CD4-positive, alpha-beta memory T cell (primary cell): ENCODE data around the gene ADAMTSL1. TPM values are rescaled to one million over a fixed set of nuclear protein-coding genes. Genes with fewer than 3 reads are reported as not detected.

ENCODE experiments used
- CTCF ChIA-PET: fragments of 350-600 bp; sonication (Branson Sonifier 250); formaldehyde crosslinking; loops from one replicate; lab custom pipeline; 2021; ENCODE audit warnings: inconsistent platforms; ENCODE audit not compliant: partially characterized antibody; lab: Charles Lee
- POLR2A ChIA-PET: fragments of 350-600 bp; sonication (Branson Sonifier 250); formaldehyde crosslinking; loops from one replicate; lab custom pipeline; 2021; ENCODE audit not compliant: partially characterized antibody; lab: Charles Lee
- DNase-seq, 5 donors: peaks; one replicate each; pipeline versions ENCODE4 v3.0.0 to v3.0.0-alpha.2; 2020 to 2022; ENCODE audit warnings: mixed read lengths in 1 of 5
- H3K27ac ChIP-seq: one replicate; pipeline ENCODE4 v1.7.0; 2013; ENCODE audit warnings: low read depth, low read length
- H3K27me3 ChIP-seq: 2 replicates; pipeline ENCODE4 v1.7.0; 2013; ENCODE audit warnings: mild to moderate bottlenecking, low read length, moderate library complexity; ENCODE audit not compliant: insufficient read depth
- H3K36me3 ChIP-seq: 2 replicates; pipeline ENCODE4 v1.7.0; 2013; ENCODE audit warnings: mild to moderate bottlenecking, low read length, moderate library complexity; ENCODE audit not compliant: insufficient read depth
- H3K4me1 ChIP-seq: 2 replicates; pipeline ENCODE4 v1.7.0; 2013; ENCODE audit warnings: mild to moderate bottlenecking, low read length, moderate library complexity; ENCODE audit not compliant: insufficient read depth
- H3K4me3 ChIP-seq, 2 donors: one replicate each; pipeline ENCODE4 v1.7.0; 2013; ENCODE audit warnings: low read length in 2 of 2, mild to moderate bottlenecking in 1 of 2
- H3K9me3 ChIP-seq, 2 donors: one replicate each; pipeline ENCODE4 v1.7.0; 2013; ENCODE audit warnings: low read length in 2 of 2, control low read depth in 1 of 2; ENCODE audit not compliant: control insufficient read depth in 1 of 2
- H3K27ac Mint-ChIP-seq, 7 donors: one replicate each; pipeline ENCODE4 v1.8.0; 2020 to 2021; ENCODE audit warnings: mixed read lengths in 7 of 7, mild to moderate bottlenecking in 6 of 7, inconsistent platforms in 3 of 7, moderate library complexity in 3 of 7
- H3K27me3 Mint-ChIP-seq, 2 donors: one replicate each; pipeline ENCODE4 v1.8.0; 2020 to 2021; ENCODE audit warnings: mixed read lengths in 2 of 2
- H3K36me3 Mint-ChIP-seq, 2 donors: one replicate each; pipeline ENCODE4 v1.8.0; 2020 to 2021; ENCODE audit warnings: mixed read lengths in 2 of 2, inconsistent platforms in 1 of 2, mild to moderate bottlenecking in 1 of 2
- H3K4me1 Mint-ChIP-seq, 4 donors: one replicate each; pipeline ENCODE4 v1.8.0; 2020 to 2021; ENCODE audit warnings: mixed read lengths in 4 of 4, mild to moderate bottlenecking in 1 of 4
- H3K4me3 Mint-ChIP-seq, 8 donors: one replicate each; pipeline ENCODE4 v1.8.0; 2020 to 2021; ENCODE audit warnings: mixed read lengths in 8 of 8, mild to moderate bottlenecking in 7 of 8, moderate library complexity in 6 of 8, inconsistent platforms in 3 of 8
- H3K9me3 Mint-ChIP-seq, 8 donors: one replicate each; pipeline ENCODE4 v1.8.0; 2020 to 2021; ENCODE audit warnings: mixed read lengths in 8 of 8, mild to moderate bottlenecking in 5 of 8, inconsistent platforms in 3 of 8, moderate library complexity in 1 of 8
- intact Hi-C: fragments of 100-400 bp; cut with micrococcal nuclease; formaldehyde crosslinking; loops from one replicate; pipeline ENCODE4 v1.15.1; 2023
- polyA plus RNA-seq, 2 donors: library from polyadenylated mRNA; unstranded; fragments of 300-500 nt; fragmentation: Illumina TruSeq; gene quantifications; one replicate each; pipeline ENCODE4 v1.2.3, GENCODE V29; 2021
- total RNA-seq, 2 experiments: library from RNA; stranded (reverse); gene quantifications; one replicate each; pipeline ENCODE4 v1.2.3, GENCODE V29; 2021

Gene ADAMTSL1
- total and polyA plus RNA-seq, 4 experiments from 2014 or later, result not detected

DNA sequence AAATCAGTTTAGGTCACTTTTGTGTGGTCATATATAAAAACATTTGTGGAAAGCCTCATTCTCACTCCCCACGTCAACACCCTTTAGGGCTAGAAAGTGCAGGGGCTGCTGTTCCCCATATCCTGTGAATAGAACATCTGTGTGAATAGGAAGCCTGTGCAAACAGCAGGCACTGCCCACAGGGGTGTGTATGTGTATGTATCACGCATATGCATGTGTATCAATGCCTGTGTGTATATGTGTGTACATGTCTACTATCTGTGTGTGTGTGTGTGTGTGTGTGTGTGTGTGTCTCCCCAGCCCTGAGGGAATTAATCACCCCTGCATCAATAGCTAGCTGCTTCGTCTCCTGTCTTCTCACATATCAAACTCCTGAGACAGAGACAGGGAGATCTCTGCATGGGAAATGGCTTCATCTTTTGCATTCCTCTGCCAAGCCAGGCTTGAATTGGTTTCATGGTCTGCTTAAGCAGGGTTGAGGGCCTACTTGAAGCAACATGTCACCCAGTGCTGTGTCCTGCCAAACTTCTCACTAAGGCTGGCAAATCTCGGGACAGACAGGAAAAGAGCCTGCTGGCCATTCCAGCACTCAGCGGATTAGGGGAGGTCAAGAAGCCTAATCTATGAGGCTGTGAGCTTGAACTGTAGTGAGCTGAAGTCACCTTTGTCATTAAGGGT lies 265.8 kb downstream of the ADAMTSL1 start:
- no peak for DNase-seq
- Histone ChIP-seq H3K9me3 (no peaks in the 10 kb centered on the region), H3K4me1 (no peaks in the 10 kb centered on the region), H3K27me3 (no peaks in the 10 kb centered on the region), H3K36me3 (no peaks in the 10 kb centered on the region), H3K27ac (no peak overlapping the region), H3K4me3 (no peak overlapping the region)
- H3K4me1 Mint-ChIP-seq, result no peaks in the 10 kb centered on the region
- no peaks in the 10 kb centered on the region for H3K9me3 Mint-ChIP-seq
- H3K27me3 Mint-ChIP-seq, result no peaks in the 10 kb centered on the region
- H3K4me3 Mint-ChIP-seq, result no peak overlapping the region
- ChIA-PET POLR2A (no interaction called here), CTCF (no interaction called here)
- no peak overlapping the region for H3K27ac Mint-ChIP-seq
- intact Hi-C loops, result no loop called here
- no peaks in the 10 kb centered on the region for H3K36me3 Mint-ChIP-seq

DNA sequence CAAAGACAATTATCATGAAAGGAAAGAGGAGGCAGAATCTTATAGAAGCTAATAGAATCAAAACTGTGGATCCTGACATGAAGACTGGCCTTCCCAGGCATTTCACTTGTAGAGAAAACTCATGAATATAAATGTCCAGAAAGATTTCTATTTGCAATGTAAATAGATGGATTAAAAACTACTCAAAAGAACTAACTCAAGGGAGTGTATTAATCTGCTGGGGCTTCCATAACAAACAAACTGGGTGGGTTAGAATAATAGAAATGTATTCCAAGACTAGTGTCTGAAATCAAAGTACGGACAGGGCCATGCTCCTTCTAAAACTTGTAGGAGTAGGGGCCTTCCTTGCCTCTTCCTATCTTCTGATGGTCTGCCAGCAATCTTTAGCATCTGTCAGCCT lies 267.4 kb downstream of the ADAMTSL1 start:
- Mint-ChIP-seq H3K27ac (no peak overlapping the region), H3K27me3 (peaks cover 0 to 2% of the 10 kb centered on the region in 2 donors), H3K4me1 (no peaks in the 10 kb centered on the region), H3K4me3 (no peak overlapping the region), H3K9me3 (no peaks in the 10 kb centered on the region), H3K36me3 (no peaks in the 10 kb centered on the region)
- H3K9me3 ChIP-seq, result no peaks in the 10 kb centered on the region
- intact Hi-C loops, result no loop called here
- no peaks in the 10 kb centered on the region for H3K27me3 ChIP-seq
- no peaks in the 10 kb centered on the region for H3K36me3 ChIP-seq
- CTCF ChIA-PET, result no interaction called here
- no peak overlapping the region for H3K4me3 ChIP-seq
- no peak overlapping the region for H3K27ac ChIP-seq
- DNase-seq, result no peak
- POLR2A ChIA-PET, result no interaction called here
- H3K4me1 ChIP-seq, result no peaks in the 10 kb centered on the region

DNA sequence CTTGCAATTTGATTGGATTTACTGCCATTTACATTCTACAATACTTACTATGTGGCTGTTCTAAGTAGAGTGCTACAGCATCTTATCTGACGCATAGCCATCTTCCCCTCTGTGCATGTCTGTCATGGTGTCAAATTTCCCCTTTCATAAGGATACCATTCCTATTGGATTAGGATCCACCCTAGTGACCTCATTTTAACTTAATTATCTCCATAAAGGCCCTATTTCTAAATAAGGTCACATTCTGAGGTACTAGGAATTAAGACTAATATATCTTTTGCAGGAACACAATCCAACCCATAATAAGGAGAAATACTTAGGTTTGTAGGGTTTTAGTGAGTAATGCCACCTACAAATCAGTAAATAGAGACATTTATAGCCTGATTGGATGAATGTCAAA lies 268.0 kb downstream of the ADAMTSL1 start:
- ChIA-PET CTCF (no interaction called here), POLR2A (no interaction called here)
- H3K4me1 Mint-ChIP-seq, result no peaks in the 10 kb centered on the region
- no peaks in the 10 kb centered on the region for H3K36me3 ChIP-seq
- no peaks in the 10 kb centered on the region for H3K9me3 Mint-ChIP-seq
- DNase-seq, result no peak
- H3K4me1 ChIP-seq, result no peaks in the 10 kb centered on the region
- peaks cover 0 to 2% of the 10 kb centered on the region in 2 donors for H3K27me3 Mint-ChIP-seq
- no peak overlapping the region for H3K4me3 Mint-ChIP-seq
- no peak overlapping the region for H3K27ac Mint-ChIP-seq
- no peaks in the 10 kb centered on the region for H3K36me3 Mint-ChIP-seq
- H3K9me3 ChIP-seq, result no peaks in the 10 kb centered on the region
- no peaks in the 10 kb centered on the region for H3K27me3 ChIP-seq
- H3K27ac ChIP-seq, result no peak overlapping the region
- H3K4me3 ChIP-seq, result no peak overlapping the region
- intact Hi-C loops, result no loop called here

DNA sequence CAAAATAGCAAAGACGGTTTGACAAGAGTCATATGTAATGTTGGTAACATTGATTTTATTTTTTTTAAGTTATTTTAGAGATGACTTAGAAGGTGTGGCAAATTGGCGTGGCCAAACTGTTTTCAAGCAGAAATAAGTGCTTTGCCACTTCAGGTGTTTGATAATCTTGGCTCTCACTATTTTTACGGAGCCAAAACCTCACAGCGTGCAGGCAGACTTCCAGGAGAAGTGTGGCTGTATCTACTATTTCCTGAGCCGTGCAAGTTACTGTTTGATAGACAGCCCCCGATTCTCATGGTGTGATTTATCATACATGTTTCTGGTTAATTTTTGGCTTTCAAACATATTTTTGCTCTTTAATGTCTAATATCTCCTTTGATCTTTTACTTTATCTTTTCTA lies 269.5 kb downstream of the ADAMTSL1 start:
- ChIA-PET POLR2A (no interaction called here), CTCF (interaction anchor here (1.2 kb wide), 1 partner anchor 33 kb away, joined by 3 read pairs; no protein-coding TSS in a partner anchor)
- no peak overlapping the region for H3K4me3 ChIP-seq
- Mint-ChIP-seq H3K9me3 (no peaks in the 10 kb centered on the region), H3K4me3 (no peak overlapping the region), H3K27ac (no peak overlapping the region), H3K27me3 (peaks cover 0 to 4% of the 10 kb centered on the region in 2 donors), H3K36me3 (no peaks in the 10 kb centered on the region), H3K4me1 (no peaks in the 10 kb centered on the region)
- no peaks in the 10 kb centered on the region for H3K9me3 ChIP-seq
- H3K36me3 ChIP-seq, result no peaks in the 10 kb centered on the region
- no peak for DNase-seq
- intact Hi-C loops, result no loop called here
- H3K4me1 ChIP-seq, result no peaks in the 10 kb centered on the region
- no peak overlapping the region for H3K27ac ChIP-seq
- no peaks in the 10 kb centered on the region for H3K27me3 ChIP-seq

DNA sequence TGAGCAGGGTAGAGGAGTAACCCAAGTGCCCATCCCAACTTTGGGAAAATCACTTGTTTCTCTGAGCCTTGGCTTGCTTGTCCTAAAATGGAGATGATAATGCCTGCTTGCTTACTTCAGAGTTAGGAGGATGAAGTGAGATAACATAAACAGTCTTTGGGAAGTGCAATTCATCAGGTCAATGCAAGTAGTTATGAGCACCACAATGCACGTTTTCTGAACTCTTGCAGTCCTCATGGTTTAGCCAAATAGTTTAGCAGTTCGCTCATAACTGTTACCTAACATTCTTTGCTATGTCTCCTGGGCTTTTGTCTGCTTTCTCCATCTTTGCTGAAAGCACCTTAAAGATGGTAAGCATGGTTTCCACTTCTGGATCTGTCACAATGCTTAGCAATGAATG lies 270.0 kb downstream of the ADAMTSL1 start:
- peaks cover 0 to 4% of the 10 kb centered on the region in 2 donors for H3K27me3 Mint-ChIP-seq
- Histone ChIP-seq H3K27me3 (no peaks in the 10 kb centered on the region), H3K27ac (no peak overlapping the region), H3K36me3 (no peaks in the 10 kb centered on the region), H3K9me3 (no peaks in the 10 kb centered on the region), H3K4me1 (no peaks in the 10 kb centered on the region), H3K4me3 (no peak overlapping the region)
- no peak overlapping the region for H3K4me3 Mint-ChIP-seq
- ChIA-PET CTCF (no interaction called here), POLR2A (no interaction called here)
- H3K36me3 Mint-ChIP-seq, result no peaks in the 10 kb centered on the region
- no peak for DNase-seq
- intact Hi-C loops, result no loop called here
- no peaks in the 10 kb centered on the region for H3K4me1 Mint-ChIP-seq
- no peak overlapping the region for H3K27ac Mint-ChIP-seq
- no peaks in the 10 kb centered on the region for H3K9me3 Mint-ChIP-seq

DNA sequence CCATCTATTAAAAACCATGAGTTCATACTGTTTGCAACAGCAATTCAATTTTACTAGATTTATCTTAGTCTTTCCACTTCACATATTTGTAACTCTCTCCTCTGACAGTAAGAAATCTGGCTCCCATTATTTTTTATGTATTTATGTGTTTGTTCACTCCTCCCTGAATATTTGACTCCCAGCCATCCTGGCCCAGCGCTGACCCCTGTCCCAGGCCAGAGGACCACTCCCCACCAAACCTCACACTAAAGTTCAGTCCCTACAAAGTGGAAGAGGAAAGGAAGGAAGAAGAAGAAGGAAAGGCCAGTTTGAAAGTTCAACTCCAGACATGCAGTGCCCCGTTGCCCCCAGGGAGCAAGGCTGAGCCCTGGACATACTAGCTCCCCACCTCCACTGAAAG lies 271.8 kb downstream of the ADAMTSL1 start:
- Histone ChIP-seq H3K36me3 (no peaks in the 10 kb centered on the region), H3K9me3 (no peaks in the 10 kb centered on the region), H3K27ac (no peak overlapping the region), H3K4me1 (no peaks in the 10 kb centered on the region), H3K27me3 (no peaks in the 10 kb centered on the region), H3K4me3 (no peak overlapping the region)
- Mint-ChIP-seq H3K4me1 (no peaks in the 10 kb centered on the region), H3K4me3 (no peak overlapping the region), H3K27me3 (peaks cover 0 to 4% of the 10 kb centered on the region in 2 donors), H3K36me3 (no peaks in the 10 kb centered on the region), H3K27ac (no peak overlapping the region), H3K9me3 (no peaks in the 10 kb centered on the region)
- ChIA-PET CTCF (no interaction called here), POLR2A (no interaction called here)
- DNase-seq, result no peak
- intact Hi-C loops, result no loop called here

DNA sequence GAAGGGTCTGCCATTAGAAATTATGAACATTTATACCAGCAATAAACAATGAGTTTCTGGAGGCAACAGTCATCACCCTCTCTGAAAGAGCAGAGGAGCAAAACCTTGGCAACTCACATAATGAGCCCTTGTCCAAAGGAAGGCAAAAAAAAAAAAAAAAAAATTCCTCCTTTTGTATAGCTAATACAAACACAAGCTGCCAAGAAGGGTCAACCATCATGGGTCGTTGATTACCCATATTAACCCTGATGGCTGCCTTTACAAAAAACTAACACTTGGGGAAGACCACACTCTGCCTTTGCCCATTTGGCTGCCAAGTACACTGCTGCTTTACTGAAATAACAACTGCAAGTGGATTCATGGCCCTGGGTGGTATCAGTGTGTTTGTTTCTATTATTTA lies 272.7 kb downstream of the ADAMTSL1 start:
- Mint-ChIP-seq H3K4me1 (no peaks in the 10 kb centered on the region), H3K9me3 (no peaks in the 10 kb centered on the region), H3K4me3 (no peak overlapping the region), H3K36me3 (no peaks in the 10 kb centered on the region), H3K27me3 (peaks cover 0 to 4% of the 10 kb centered on the region in 2 donors), H3K27ac (no peak overlapping the region)
- H3K4me1 ChIP-seq, result no peaks in the 10 kb centered on the region
- no peak for DNase-seq
- H3K9me3 ChIP-seq, result no peaks in the 10 kb centered on the region
- no peak overlapping the region for H3K27ac ChIP-seq
- CTCF ChIA-PET, result no interaction called here
- no peaks in the 10 kb centered on the region for H3K27me3 ChIP-seq
- H3K36me3 ChIP-seq, result no peaks in the 10 kb centered on the region
- intact Hi-C loops, result no loop called here
- POLR2A ChIA-PET, result no interaction called here
- H3K4me3 ChIP-seq, result no peak overlapping the region
